ENCODE data around the gene GRIN3B.

Gene GRIN3B

GRCh38 chr19:991174-991931 is 8.9 kb upstream of the GRIN3B start:
- DNase-seq: no peak

GRCh38 chr19:991932-992669 is 8.1 kb upstream of the GRIN3B start:
- no peak for DNase-seq

- DNase-seq: no peak
These were observed 7.6 kb upstream of the GRIN3B start for GRCh38 chr19:992670-993055.

GRCh38 chr19:993361-993830 is 6.8 kb upstream of the GRIN3B start:
- no peak for DNase-seq

- DNase-seq: no peak
These were observed 6.3 kb upstream of the GRIN3B start for GRCh38 chr19:993831-994393.

- DNase-seq: no peak
These were observed 5.7 kb upstream of the GRIN3B start for GRCh38 chr19:994516-994915.

- no peak for DNase-seq
These were observed 5.0 kb upstream of the GRIN3B start for GRCh38 chr19:995051-995827.

- DNase-seq: no peak
These were observed 4.0 kb upstream of the GRIN3B start for GRCh38 chr19:996051-996838.

GRCh38 chr19:998064-998463 is 2.2 kb upstream of the GRIN3B start:
- no peak for DNase-seq

GRCh38 chr19:999379-999719 is 870 bp upstream of the GRIN3B start:
- no peak for DNase-seq

GRCh38 chr19:1000591-1001537 is 645 bp downstream of the GRIN3B start:
- DNase-seq: no peak

GRCh38 chr19:1001538-1002166 is 1.4 kb downstream of the GRIN3B start:
- no peak for DNase-seq

GRCh38 chr19:1002600-1002999 is 2.4 kb downstream of the GRIN3B start:
- DNase-seq: no peak

GRCh38 chr19:1003283-1003682 is 3.1 kb downstream of the GRIN3B start:
- DNase-seq: no peak

- DNase-seq: no peak
These were observed 4.1 kb downstream of the GRIN3B start for GRCh38 chr19:1004204-1004802.

- DNase-seq: no peak
These were observed 4.8 kb downstream of the GRIN3B start for GRCh38 chr19:1004803-1005664.

- no peak for DNase-seq
These were observed 6.6 kb downstream of the GRIN3B start for GRCh38 chr19:1006711-1007398.

GRCh38 chr19:1007399-1008251 is 7.4 kb downstream of the GRIN3B start:
- no peak for DNase-seq
